Fibroblast of skin of left quadriceps (primary cell): Measurements from ENCODE around the gene MYPN.
"Not testable (repeated sequence)": the region's sequence is repeated elsewhere in the genome, so short reads cannot be mapped to it uniquely, and the experiment has no call there.

Source experiments
- DNase-seq, 2 experiments: peaks; one replicate each; pipeline ENCODE4 v3.0.0-alpha.2; 2013; ENCODE audit warnings: low read depth in 2 of 2

Gene MYPN

DNA sequence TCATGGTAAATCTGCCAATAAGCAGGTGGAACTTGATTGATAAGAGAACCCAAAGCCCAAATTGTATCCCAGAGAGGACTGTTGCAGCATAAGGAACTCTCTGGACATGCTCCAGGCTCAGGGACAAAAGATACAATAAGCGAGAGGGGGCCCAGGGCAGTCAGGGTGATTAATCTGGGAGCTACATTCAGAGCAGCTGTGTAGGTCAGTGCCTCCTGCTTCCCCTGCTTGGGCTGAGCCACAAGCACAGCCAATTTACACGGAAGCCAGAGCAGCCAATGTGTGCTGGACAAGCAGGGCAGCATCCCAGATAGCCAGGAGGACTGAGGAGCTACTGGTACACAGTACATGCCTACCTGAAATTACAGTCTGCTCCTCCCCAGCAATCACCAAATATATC lies 24.2 kb downstream of the MYPN start:
- no peak for DNase-seq

DNA sequence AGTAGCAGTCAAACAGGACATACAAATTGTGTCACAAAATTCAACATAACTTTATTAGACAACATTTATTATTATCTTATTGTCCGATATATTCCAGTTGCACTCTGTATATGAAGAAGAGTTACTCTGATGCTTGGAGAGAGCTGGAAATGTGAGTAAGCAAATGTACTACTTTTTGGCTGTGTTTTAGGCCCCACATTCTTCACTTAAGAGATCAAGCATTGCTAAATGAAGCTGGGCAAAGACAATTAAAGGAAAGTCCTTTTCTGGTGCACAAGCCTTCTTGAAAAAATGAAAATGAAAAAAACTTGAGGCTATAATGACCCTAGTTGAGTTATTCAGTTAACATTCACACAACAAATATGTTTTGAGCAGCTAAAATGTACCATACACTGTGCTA lies 26.1 kb downstream of the MYPN start:
- no peak for DNase-seq

DNA sequence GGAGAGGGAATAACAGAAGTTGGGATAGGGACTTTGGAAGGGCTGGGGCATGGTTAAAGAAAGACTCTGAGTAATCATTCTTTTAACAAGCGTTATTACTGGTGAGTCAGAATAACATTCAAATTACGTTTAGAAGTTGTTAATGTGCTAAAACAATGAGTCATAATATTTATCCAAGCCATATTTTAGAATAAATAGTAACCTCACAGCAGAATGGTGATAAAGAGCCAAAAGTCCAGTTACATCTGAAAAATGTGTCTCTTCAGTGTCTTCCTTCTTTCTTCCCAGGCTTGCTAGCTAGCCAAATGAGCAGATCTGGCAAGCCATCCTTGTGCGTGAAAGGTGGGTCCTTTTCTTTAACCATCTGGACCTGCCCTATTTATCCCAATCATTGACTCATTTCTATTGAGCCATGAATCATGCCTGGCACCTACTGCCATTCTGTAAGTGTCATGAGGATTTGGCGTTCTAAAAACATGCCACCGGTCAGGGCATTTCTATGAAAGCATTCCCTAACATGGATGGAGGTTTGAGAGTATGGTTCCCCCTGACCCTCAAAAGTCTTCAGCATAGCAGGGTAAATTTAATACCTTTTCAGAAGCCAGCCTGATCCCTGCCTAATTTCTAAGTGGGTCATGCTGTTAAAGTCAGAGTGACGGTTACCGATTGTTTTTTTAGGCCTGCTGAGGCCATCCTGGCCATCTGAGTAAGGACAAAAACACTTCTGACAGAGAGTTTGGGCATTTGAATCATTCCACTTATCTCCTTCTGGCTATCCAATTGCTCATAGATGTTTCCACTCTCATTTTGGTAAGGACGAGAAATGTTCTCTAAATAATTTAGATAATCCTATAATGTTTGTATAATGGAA lies 26.9 kb downstream of the MYPN start:
- DNase-seq: peak; percentile 78 to 80

GRCh38 chr10:68137171-68137570 lies 27.9 kb downstream of the MYPN start:
- DNase-seq: peak in 1 of 2 experiments; percentile 74

GRCh38 chr10:68138526-68138925 lies 29.2 kb downstream of the MYPN start:
- no peak for DNase-seq

- peak; percentile 87 for DNase-seq
Observed at GRCh38 chr10:68139448-68140272, 30.4 kb downstream of the MYPN start.

DNA sequence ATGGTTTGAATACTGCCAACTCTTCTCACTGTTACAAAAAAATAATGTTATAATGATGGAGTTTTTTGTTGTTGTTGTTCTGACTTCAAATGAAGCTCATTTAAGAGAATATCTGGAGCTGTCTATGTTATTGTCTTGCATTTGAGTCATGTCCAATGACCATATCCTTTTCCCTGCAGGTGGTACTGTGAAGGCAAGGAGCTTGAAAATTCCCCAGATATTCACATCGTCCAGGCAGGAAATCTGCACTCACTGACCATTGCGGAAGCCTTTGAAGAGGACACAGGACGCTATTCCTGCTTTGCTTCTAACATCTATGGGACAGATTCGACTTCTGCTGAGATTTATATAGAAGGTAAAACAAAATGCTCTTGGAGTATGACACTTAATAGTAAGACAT lies 33.5 kb downstream of the MYPN start:
- no peak for DNase-seq

DNA sequence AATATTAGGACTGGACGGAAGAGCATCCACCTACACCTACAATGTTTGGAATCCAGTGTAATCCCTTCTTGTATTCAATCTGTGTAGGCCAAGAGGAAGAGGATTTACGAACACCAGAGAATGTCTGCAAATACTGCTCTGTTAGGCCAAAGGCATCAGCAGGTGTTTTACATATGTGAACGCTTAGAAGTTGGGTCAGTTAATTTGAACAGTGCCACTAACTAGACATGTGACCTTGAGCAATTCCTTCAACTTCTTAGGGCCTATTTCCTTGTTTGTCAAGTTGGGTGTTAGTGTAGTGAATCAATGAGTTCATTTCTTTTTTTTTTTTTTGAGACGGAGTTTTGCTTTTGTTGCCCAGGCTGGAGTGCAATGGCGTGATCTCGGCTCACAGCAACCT lies 35.4 kb downstream of the MYPN start:
- no peak for DNase-seq

GRCh38 chr10:68145705-68146104 lies 36.4 kb downstream of the MYPN start:
- no peak for DNase-seq

GRCh38 chr10:68146133-68146532 lies 36.8 kb downstream of the MYPN start:
- no peak for DNase-seq

DNA sequence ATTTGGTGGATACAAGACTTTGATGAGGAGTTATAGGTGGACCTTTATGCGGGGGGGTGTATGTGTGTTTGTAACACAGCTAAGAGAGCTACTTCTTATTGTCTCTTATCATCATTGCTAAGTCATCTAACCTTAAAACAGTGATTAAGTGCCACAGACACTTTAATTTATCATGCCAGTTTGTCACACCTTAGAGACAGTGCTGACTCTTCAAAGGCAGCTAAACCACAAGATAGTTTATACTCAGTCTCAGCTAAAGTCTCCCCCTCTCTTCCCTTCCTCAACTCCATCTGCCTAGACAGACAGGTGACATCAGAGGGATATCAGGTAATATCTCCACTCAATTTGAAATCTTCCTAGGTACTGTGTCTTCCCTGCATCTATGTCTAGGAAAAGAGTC lies 42.2 kb downstream of the MYPN start:
- no peak for DNase-seq

- peak; percentile 86 to 87 for DNase-seq
Observed at GRCh38 chr10:68153473-68154210, 44.4 kb downstream of the MYPN start.

GRCh38 chr10:68154211-68154497 lies 44.9 kb downstream of the MYPN start:
- DNase-seq: peak in 1 of 2 experiments; percentile 39

DNA sequence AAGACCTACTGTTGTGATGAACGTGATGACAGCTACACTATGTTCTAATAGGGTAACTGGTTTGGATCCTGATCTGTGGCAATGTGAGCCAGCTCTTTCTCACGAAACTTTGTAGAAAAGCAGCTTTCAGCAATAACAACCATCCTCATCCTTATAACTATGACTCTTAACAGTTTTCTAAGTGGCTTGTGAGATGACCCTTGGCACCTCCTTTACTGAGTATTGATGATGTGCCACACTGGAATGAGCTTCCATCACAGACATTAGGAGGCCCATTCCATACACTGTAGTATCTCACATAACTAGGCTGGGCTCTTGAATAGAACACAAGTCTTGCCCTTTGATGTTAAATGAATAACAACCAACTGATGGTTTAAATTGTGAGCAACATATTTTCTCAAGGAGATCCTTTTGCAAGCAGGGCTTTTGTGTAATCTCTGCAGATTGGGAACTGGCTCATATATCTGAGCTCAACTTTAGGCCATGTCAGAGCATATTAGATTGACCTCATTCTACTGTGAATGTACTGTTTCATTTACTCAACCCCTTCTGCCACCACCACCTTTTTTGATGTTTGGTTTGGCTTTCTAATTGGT lies 46.4 kb downstream of the MYPN start:
- no peak for DNase-seq

- peak in 1 of 2 experiments; percentile 42 for DNase-seq
Observed at GRCh38 chr10:68156373-68157185, 47.3 kb downstream of the MYPN start.

DNA sequence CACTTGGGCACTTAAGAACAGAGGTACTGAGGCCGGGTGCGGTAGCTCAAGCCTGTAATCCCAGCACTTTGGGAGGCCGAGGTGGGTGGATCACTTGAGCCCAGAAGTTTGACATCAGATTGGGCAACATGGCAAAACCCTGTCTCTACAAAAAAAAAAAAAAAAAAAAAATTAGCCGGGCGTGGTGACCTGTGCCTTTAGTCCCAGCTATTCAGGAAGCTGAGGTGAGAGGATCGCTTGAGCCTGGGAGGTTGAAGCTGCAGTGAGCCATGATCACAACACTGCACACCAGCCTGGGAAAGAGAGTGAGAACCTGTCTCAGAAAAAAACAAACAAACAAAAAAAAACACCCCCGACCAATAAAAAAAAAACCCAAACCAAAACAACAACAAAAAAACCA lies 48.2 kb downstream of the MYPN start:
- DNase-seq: not testable (repeated sequence)

GRCh38 chr10:68158031-68158430 lies 48.7 kb downstream of the MYPN start:
- DNase-seq: no peak

- DNase-seq: no peak
Observed at GRCh38 chr10:68163735-68164134, 54.4 kb downstream of the MYPN start.

- DNase-seq: no peak
Observed at GRCh38 chr10:68165643-68166042, 56.4 kb downstream of the MYPN start.

GRCh38 chr10:68166871-68167585 lies 57.7 kb downstream of the MYPN start:
- DNase-seq: no peak
